ENCODE data around the gene FZD1.
"Not testable (repeated sequence)": the region's sequence is repeated elsewhere in the genome, so short reads cannot be mapped to it uniquely, and the experiment has no call there.

The FZD1 gene

DNA sequence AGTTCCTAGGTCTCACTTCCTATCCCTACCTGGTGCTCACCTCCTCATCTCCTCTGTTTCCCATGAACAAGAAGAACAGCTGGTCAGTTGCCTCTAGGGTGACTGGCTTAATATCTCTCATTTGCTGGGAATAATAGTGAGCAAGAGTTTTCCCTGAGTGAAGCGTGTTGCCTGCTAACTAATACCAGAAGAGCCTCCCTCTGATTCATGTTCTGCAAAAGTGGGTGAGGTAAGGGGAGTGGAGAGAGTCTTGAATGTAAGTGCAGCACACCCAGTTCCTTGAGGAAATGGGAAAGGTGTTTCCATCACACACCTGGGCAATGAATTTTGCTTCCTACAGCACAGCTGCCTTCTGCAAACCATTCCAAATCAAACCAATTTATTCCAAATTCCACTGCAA is 29.6 kb downstream of the FZD1 start:
- Mint-ChIP-seq H3K9me3 (peaks cover 0 to 5% of the 10 kb centered on the region in 2 donors), H3K4me1 (ENCODE audit: low read depth in 2 of 2) (no peaks in the 10 kb centered on the region), H3K27me3 (no peaks in the 10 kb centered on the region), H3K36me3 (ENCODE audit: insufficient read depth) (no peaks in the 10 kb centered on the region), H3K27ac (no peak overlapping the region), H3K4me3 (no peak overlapping the region)
- ATAC-seq (replicated peaks) (no peak), DNase-seq (no peak)

DNA sequence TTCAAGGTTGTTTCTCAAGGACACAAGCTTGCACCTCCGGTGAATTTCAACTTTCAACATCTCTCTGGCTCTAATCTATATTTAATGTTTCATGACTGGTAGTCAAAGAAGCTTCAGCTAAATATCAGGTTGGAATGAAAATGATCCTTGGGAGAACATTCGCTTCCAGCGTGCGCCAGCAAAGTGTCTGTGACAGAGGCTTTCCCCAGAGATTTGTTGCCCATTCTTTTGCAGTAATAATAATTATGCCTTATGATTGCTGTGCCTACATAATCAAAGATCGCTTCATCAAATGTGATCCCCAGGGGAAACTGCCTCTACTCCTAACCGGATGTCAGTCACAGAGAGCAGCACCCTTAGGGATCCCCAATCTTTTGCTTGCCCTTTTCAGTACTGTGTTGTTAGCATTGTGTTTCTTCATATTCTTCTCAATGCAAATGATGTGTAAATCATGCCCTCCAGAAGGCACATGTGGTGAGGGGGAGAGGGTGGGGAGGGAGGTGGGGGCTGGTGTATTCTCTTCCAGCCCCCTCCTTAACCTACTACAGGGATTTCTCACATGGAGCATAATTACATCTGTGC is 30.5 kb downstream of the FZD1 start:
- H3K4me3 Mint-ChIP-seq: no peak overlapping the region
- no peak for DNase-seq
- H3K36me3 Mint-ChIP-seq (ENCODE audit: insufficient read depth): no peaks in the 10 kb centered on the region
- H3K27ac Mint-ChIP-seq: no peak overlapping the region
- no peaks in the 10 kb centered on the region for H3K27me3 Mint-ChIP-seq
- no peaks in the 10 kb centered on the region for H3K4me1 Mint-ChIP-seq (ENCODE audit: low read depth in 2 of 2)
- peaks cover 0 to 5% of the 10 kb centered on the region in 2 donors for H3K9me3 Mint-ChIP-seq
- no peak for ATAC-seq (replicated peaks)

DNA sequence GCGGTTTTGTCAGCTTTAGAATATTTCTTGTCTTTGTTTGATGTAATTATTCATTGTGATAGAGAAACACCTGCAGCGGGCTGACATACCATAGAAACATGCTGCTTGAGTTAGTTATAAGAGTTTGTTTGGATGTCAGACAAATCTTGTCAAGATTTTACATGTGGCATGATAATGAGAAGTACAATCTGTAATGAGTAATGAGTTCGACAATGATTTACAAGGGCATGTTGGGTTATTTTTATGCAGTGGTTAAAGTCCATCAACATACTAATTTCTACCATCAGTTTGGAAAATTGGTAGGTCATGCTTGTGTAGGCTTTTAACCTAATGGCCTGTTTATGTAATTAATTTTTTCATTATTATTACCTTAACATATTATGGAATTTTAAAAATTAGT is 31.3 kb downstream of the FZD1 start:
- H3K9me3 Mint-ChIP-seq: peaks cover 0 to 5% of the 10 kb centered on the region in 2 donors
- H3K27ac Mint-ChIP-seq: no peak overlapping the region
- no peak overlapping the region for H3K4me3 Mint-ChIP-seq
- DNase-seq (no peak), ATAC-seq (replicated peaks) (no peak)
- H3K27me3 Mint-ChIP-seq: no peaks in the 10 kb centered on the region
- no peaks in the 10 kb centered on the region for H3K4me1 Mint-ChIP-seq (ENCODE audit: low read depth in 2 of 2)
- no peaks in the 10 kb centered on the region for H3K36me3 Mint-ChIP-seq (ENCODE audit: insufficient read depth)

DNA sequence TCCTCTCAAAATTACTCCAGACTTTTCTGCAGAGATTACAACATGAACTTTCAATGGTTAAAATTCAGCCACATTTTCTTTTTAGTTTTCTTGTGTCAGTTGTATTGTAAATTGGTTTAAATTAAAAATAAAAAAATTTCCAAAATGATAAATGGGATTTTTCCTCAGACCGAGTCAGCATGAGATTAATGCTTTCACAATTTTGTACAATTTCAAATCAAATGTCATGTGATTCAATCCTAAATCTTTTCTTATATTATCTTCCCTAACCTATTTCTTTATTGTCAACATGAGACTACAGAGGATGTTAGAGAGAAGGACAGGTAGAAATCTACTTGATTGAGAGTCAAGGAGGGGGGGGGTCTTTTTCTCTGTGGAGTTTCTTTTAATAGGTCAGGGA is 33.7 kb downstream of the FZD1 start:
- Mint-ChIP-seq H3K9me3 (no peaks in the 10 kb centered on the region), H3K4me1 (ENCODE audit: low read depth in 2 of 2) (no peaks in the 10 kb centered on the region), H3K36me3 (ENCODE audit: insufficient read depth) (no peaks in the 10 kb centered on the region), H3K4me3 (no peak overlapping the region), H3K27ac (no peak overlapping the region), H3K27me3 (no peaks in the 10 kb centered on the region)
- ATAC-seq (replicated peaks) (no peak), DNase-seq (no peak)

DNA sequence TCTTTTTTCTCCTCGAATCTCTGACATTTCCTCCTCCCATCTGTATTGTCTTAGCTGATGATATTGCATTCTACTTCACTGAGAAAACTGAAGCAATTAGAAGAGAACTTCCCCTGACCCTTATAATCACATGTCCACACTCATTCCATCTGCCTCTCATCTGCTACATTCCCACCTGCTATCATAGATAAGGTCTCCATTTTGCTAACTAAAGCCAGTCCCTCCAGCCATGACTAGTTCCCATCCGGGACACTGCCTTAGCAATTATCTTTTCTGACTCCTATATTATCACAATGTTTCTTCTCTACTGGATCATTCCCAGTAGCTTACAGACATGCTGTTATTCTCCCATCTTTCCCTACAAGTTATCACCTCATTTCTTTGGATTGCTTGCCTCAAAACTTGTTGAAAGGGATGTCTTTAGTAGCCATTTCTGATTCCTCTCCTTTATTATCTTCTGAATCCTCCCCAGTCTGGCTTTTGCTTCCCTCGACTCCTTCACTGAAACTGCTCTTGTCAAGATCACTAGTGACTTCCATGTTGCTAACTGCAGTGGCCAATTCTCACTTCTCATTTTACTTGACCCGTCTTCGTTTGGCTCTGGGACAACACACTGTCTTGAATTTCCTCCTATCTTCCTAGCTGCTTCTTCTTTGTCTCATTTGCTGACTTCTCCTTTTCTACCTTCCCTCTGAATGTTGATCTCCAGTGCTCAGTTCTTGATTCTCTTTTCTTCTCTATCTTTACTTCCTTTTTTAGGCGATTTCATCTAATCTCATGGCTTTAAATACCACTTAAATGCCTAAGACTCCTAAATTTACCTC is 35.9 kb downstream of the FZD1 start:
- H3K36me3 Mint-ChIP-seq (ENCODE audit: insufficient read depth): no peaks in the 10 kb centered on the region
- ATAC-seq (replicated peaks) (peak; percentile 27), DNase-seq (no peak)
- H3K4me1 Mint-ChIP-seq (ENCODE audit: low read depth in 2 of 2): no peaks in the 10 kb centered on the region
- no peak overlapping the region for H3K4me3 Mint-ChIP-seq
- no peaks in the 10 kb centered on the region for H3K9me3 Mint-ChIP-seq
- H3K27me3 Mint-ChIP-seq: no peaks in the 10 kb centered on the region
- H3K27ac Mint-ChIP-seq: no peak overlapping the region

DNA sequence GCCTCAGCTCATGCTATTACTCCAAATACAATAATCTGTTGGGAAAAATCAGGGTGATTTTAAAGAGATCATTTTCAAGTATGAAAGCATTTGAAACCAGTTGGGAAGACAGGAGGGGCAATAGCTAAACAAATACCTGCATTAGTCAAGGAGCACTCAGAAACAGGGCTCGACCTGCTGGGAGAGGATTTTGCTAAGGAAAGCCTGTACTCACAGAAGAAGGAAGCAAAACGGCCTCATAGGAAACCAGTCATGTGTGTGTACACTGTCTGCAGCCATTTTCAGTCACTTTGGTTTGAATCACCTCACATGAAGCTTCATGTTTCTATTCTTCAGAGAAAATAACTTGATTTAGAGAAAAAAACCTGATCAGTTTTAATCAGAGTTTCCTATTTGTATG is 38.6 kb downstream of the FZD1 start:
- no peak for ATAC-seq (replicated peaks)
- no peak overlapping the region for H3K27ac Mint-ChIP-seq
- H3K4me1 Mint-ChIP-seq (ENCODE audit: low read depth in 2 of 2): no peaks in the 10 kb centered on the region
- H3K27me3 Mint-ChIP-seq: no peaks in the 10 kb centered on the region
- H3K36me3 Mint-ChIP-seq (ENCODE audit: insufficient read depth): no peaks in the 10 kb centered on the region
- no peak overlapping the region for H3K4me3 Mint-ChIP-seq
- no peaks in the 10 kb centered on the region for H3K9me3 Mint-ChIP-seq
- DNase-seq: no peak

DNA sequence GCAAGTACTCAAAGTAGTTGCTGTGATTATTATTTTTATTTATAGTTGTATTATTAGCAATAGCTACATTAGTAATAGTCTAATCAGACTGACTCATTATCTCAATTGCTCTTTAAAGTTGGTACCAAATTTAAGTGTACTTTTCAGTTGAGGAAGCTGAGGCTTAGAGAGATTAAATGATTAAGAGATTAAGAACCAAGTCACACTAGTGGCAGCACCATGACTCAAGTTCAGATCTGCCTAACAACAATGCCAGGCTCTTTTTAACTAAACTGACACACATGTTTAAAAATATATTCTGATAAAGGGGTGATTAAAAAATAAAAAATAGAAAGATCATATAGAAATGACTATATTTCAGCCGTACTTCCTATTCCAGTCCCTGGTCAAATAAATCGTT is 42.0 kb downstream of the FZD1 start:
- H3K27me3 Mint-ChIP-seq: no peaks in the 10 kb centered on the region
- no peaks in the 10 kb centered on the region for H3K9me3 Mint-ChIP-seq
- no peak for ATAC-seq (replicated peaks)
- H3K36me3 Mint-ChIP-seq (ENCODE audit: insufficient read depth): peaks cover 3% of the 10 kb centered on the region
- no peak for DNase-seq
- no peak overlapping the region for H3K4me3 Mint-ChIP-seq
- H3K27ac Mint-ChIP-seq: no peak overlapping the region
- no peaks in the 10 kb centered on the region for H3K4me1 Mint-ChIP-seq (ENCODE audit: low read depth in 2 of 2)

DNA sequence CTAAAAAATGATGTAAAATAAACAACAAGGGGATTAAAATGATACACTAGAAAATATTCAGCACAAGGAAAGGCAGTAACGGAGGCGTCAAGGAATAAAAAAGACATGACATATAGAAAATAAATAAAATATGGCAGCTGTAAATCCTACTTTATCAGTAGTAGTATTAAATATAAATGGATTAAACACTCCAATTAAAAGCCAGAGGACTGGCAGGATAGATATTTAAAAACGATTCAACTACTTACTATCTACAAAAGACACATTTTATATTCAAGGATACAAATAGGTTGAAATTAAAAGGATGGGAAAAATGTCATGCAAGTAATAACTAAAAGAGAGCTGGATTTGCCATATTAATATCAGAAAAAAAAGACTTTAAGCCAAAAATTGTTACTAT is 43.2 kb downstream of the FZD1 start:
- no peaks in the 10 kb centered on the region for H3K9me3 Mint-ChIP-seq
- no peak for DNase-seq
- H3K27me3 Mint-ChIP-seq: no peaks in the 10 kb centered on the region
- no peak overlapping the region for H3K27ac Mint-ChIP-seq
- H3K36me3 Mint-ChIP-seq (ENCODE audit: insufficient read depth): peaks cover 3% of the 10 kb centered on the region
- ATAC-seq (replicated peaks): no peak
- no peaks in the 10 kb centered on the region for H3K4me1 Mint-ChIP-seq (ENCODE audit: low read depth in 2 of 2)
- H3K4me3 Mint-ChIP-seq: no peak overlapping the region

DNA sequence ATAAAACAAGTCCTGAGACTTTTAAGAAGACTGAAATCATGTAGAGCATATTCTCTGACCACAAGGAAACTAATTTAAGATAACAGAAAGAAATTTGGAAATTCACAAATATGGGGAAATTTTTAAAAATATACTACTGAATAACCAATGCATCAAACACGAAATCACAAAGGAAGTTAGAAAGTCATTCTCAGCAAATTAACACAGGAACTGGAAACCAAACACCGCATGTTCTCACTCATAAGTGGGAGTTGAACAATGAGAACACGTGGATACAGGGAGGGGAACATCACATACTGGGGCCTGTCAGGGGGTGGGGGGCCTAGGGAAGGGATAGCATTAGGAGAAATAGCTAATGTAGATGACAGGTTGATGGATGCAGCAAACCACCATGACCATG is 44.0 kb downstream of the FZD1 start:
- H3K9me3 Mint-ChIP-seq; ATAC-seq (replicated peaks); H3K27ac Mint-ChIP-seq; H3K27me3 Mint-ChIP-seq; H3K36me3 Mint-ChIP-seq (ENCODE audit: insufficient read depth); H3K4me1 Mint-ChIP-seq (ENCODE audit: low read depth in 2 of 2); DNase-seq; H3K4me3 Mint-ChIP-seq: not testable (repeated sequence)

DNA sequence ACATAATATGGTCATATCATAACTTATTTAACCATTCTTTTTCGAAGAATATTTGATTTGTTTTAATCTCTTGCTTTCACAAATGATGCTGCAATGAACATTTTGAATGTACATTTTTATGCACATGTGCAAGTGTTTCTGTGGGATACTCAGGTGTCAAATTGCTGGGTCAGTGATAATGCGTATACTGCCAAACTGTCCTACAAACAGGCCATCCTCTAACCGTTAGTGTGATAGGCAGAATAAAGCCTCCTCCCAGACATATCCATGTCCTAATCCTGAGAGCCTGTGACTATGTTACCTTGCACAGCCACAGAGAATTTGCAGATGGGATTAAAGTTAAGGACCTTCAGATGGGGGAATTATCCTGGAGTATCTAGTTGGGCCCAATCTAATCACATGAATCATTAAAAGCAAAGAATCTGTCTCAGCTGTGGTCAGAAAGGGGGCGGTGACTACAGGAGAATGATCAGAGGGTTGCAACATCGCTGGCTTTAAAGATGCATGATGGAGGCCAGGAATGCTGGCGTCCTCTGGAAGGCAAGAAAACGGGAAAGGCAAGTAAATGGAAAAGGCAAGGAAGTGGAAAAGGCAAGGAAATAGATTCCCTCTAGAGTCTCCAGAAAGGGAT is 46.7 kb downstream of the FZD1 start:
- DNase-seq (no peak), ATAC-seq (replicated peaks) (no peak)
- Mint-ChIP-seq H3K9me3 (no peaks in the 10 kb centered on the region), H3K36me3 (ENCODE audit: insufficient read depth) (peaks cover 3% of the 10 kb centered on the region), H3K27me3 (no peaks in the 10 kb centered on the region), H3K4me3 (no peak overlapping the region), H3K4me1 (ENCODE audit: low read depth in 2 of 2) (no peaks in the 10 kb centered on the region), H3K27ac (no peak overlapping the region)

DNA sequence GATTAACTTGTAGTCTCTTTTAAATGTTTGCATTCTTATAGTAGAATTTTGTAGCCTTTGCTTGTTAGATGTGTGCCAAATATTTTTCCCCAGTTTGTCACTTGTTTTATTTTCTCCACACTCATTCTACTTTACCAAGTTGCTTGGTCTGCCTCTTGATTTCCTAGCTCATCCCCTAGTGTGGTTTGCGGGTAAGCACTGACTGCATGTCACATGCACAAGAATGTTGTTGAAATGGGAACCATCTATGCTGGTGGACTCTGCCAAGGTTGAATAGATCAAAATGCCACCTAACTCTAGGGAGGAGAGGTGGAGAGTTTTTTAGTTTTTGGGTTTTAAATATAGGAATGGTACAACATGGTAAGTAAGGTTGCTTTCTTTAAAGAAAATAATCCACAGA is 47.6 kb downstream of the FZD1 start:
- H3K27me3 Mint-ChIP-seq: no peaks in the 10 kb centered on the region
- peaks cover 3% of the 10 kb centered on the region for H3K36me3 Mint-ChIP-seq (ENCODE audit: insufficient read depth)
- H3K4me1 Mint-ChIP-seq (ENCODE audit: low read depth in 2 of 2): no peaks in the 10 kb centered on the region
- no peaks in the 10 kb centered on the region for H3K9me3 Mint-ChIP-seq
- H3K27ac Mint-ChIP-seq: no peak overlapping the region
- DNase-seq (no peak), ATAC-seq (replicated peaks) (no peak)
- no peak overlapping the region for H3K4me3 Mint-ChIP-seq

DNA sequence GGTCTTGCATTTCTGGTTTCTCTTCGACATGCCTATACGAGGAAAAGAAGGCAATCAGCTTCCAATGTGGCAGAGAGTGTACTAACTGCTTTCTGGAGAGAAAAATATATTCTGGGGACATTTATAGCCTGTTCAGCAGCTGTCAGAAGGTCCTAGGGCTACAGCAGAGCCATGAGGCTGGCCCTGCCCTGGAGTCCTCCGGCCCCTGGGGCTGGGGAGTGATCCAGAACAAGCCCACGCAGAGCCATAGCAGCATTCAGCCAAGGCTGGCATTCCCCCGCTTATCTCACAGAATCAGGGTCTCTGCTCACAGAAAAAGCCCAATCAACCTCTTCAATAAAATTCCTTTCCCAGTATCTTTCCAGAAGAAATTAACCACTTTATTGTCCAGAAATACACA is 48.9 kb downstream of the FZD1 start:
- H3K4me3 Mint-ChIP-seq: no peak overlapping the region
- H3K4me1 Mint-ChIP-seq (ENCODE audit: low read depth in 2 of 2): no peaks in the 10 kb centered on the region
- ATAC-seq (replicated peaks) (no peak), DNase-seq (no peak)
- no peaks in the 10 kb centered on the region for H3K9me3 Mint-ChIP-seq
- peaks cover 3% of the 10 kb centered on the region for H3K36me3 Mint-ChIP-seq (ENCODE audit: insufficient read depth)
- H3K27ac Mint-ChIP-seq: no peak overlapping the region
- H3K27me3 Mint-ChIP-seq: no peaks in the 10 kb centered on the region

DNA sequence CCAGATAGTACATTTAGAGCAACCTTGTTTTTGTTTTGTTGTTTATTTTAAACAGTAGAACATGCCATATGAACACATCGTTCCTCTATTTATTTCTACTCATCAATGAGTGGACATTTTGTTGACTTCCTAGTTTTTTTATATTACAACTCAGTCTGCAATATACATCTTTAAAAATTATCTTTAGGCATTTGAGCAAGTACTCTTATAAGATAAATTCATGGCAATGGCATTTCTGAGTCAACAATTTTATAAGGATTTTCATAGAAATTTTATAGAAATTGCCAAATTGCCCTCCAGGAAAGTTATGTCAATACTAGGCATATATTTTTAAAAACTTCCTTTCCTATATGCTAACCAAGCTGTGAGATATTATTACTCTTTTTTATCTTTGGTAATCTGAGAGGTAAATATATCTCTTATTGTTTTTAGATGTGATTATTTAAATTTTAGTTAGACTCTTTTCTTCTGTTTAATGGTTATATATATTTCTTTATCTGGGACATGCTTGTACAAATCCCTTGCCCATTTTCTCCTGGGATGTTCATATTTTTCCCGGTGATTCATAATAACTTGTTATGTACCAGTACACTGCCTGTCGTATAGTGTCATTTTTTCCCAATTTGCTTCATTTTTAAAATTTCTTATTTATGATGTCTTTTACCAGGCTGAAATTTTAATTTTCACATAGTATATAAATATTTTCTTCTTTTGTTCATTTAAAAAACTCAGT is 50.5 kb downstream of the FZD1 start:
- Mint-ChIP-seq H3K4me1 (ENCODE audit: low read depth in 2 of 2) (no peaks in the 10 kb centered on the region), H3K36me3 (ENCODE audit: insufficient read depth) (peaks cover 3% of the 10 kb centered on the region), H3K9me3 (no peaks in the 10 kb centered on the region)

DNA sequence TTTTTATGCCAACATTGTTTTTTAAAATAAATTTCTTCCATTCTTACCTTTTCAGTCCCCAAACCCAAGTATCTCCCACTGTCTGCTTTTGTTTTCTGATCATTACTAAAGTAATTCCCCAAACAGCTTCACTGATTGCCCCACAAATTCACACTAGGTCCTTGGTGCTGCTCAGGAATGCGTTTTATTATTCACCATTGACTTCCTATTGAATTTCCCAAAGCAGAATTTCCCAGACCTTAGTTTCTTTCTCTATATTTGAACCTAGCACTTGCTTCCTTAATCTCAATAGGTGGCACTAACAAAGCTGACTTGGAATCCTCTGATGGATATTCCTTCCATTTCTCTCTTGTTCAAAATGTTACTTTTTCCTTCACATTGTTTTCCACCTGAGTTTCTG is 52.2 kb downstream of the FZD1 start:
- H3K4me1 Mint-ChIP-seq (ENCODE audit: low read depth in 2 of 2): no peaks in the 10 kb centered on the region
- no peak overlapping the region for H3K4me3 Mint-ChIP-seq
- no peaks in the 10 kb centered on the region for H3K9me3 Mint-ChIP-seq
- no peaks in the 10 kb centered on the region for H3K36me3 Mint-ChIP-seq (ENCODE audit: insufficient read depth)
- H3K27ac Mint-ChIP-seq: no peak overlapping the region
- ATAC-seq (replicated peaks): no peak
- no peak for DNase-seq
- no peaks in the 10 kb centered on the region for H3K27me3 Mint-ChIP-seq

More for the DNA sequence above, 50.5 kb downstream of the FZD1 start:
- ATAC-seq (replicated peaks) (no peak), DNase-seq (no peak)
- Mint-ChIP-seq H3K27me3 (no peaks in the 10 kb centered on the region), H3K4me3 (no peak overlapping the region), H3K27ac (no peak overlapping the region)

Data from effector memory CD8-positive, alpha-beta T cell (primary cell).